Lower leg skin (tissue), 3 donors: Measurements from ENCODE around the gene FLT3.

Experiments
- CTCF ChIP-seq, 3 donors: fragments of 450-650 bp; IDR thresholded peaks; one replicate each; pipeline ENCODE4 v1.5.1; 2016; ENCODE audit warnings: antibody characterized with exemption in 3 of 3, mild to moderate bottlenecking in 3 of 3, moderate library complexity in 2 of 3
- POLR2A ChIP-seq, 2 donors: fragments of 450-650 bp; IDR thresholded peaks; one replicate each; pipeline ENCODE4 v1.6.1; 2016 to 2017; ENCODE audit warnings: antibody characterized with exemption in 2 of 2, mild to moderate bottlenecking in 1 of 2, moderate library complexity in 1 of 2

GRCh38 chr13:27971236-27971645, 129.1 kb downstream of the FLT3 start:
- TF ChIP-seq CTCF (IDR thresholded peaks at IDR 0.05) (no peak), POLR2A (IDR thresholded peaks at IDR 0.05) (no peak)
